A549 (cell line): ENCODE data around the gene TGFB3.

Source experiments
- EHF ChIP-seq: fragments of 250-450 bp; sonication (Bioruptor Pico); IDR thresholded peaks from 2 replicates; pipeline ENCODE4 v1.5.0; 2020; ENCODE audit warnings: mild to moderate bottlenecking
- EHMT2 ChIP-seq: fragments of 200-600 bp; sonication (generic); IDR thresholded peaks from 2 replicates; pipeline ENCODE4 v1.6.1; 2016; ENCODE audit warnings: antibody characterized with exemption, low read depth, mild to moderate bottlenecking, moderate library complexity
- EP300 ChIP-seq, 2 experiments: fragments of >200 bp; sonication (Bioruptor Twin); formaldehyde crosslinking; IDR thresholded peaks; 2 replicates in 1 of 2; 3 replicates in 1 of 2; pipeline ENCODE4 v1.6.1; 2016 to 2017
- ESRRA ChIP-seq: fragments of 150-350 bp; IDR thresholded peaks from 2 replicates; pipeline ENCODE4 v1.6.1; 2014; ENCODE audit warnings: mild to moderate bottlenecking, low read length, borderline replicate concordance
- HDAC2 ChIP-seq: fragments of 200-600 bp; sonication (generic); IDR thresholded peaks from 2 replicates; pipeline ENCODE4 v1.6.1; 2016
- JUNB ChIP-seq: fragments of >200 bp; sonication (Bioruptor Twin); formaldehyde crosslinking; IDR thresholded peaks from 2 replicates; pipeline ENCODE4 v1.6.1; 2016
- MYC ChIP-seq: IDR thresholded peaks from 2 replicates; pipeline ENCODE4 v1.6.1; 2012; ENCODE audit warnings: mild to moderate bottlenecking, inconsistent platforms, low read length, improper control_type of control experiment, borderline replicate concordance
- POLR2A ChIP-seq: IDR thresholded peaks from 2 replicates; pipeline ENCODE4 v1.6.1; 2012; ENCODE audit warnings: mild to moderate bottlenecking, low read length
- RFX5 ChIP-seq: fragments of 450-650 bp; IDR thresholded peaks from 2 replicates; pipeline ENCODE4 v1.7.1; 2014; ENCODE audit warnings: antibody characterized with exemption, mild to moderate bottlenecking, moderate library complexity
- SMC3 ChIP-seq: fragments of >200 bp; sonication (Bioruptor Twin); formaldehyde crosslinking; IDR thresholded peaks from 3 replicates; pipeline ENCODE4 v1.6.1; 2018; ENCODE audit warnings: inconsistent platforms
- TF ChIP-seq, protein P1 (sequence below): fragments of >200 bp; sonication (Bioruptor Twin); formaldehyde crosslinking; IDR thresholded peaks from 3 replicates; pipeline ENCODE4 v1.5.1; 2016
- TF ChIP-seq, protein P2 (sequence below): fragments of 250-450 bp; sonication (Bioruptor Pico); IDR thresholded peaks from 2 replicates; pipeline ENCODE4 v1.5.0; 2020; ENCODE audit warnings: low read depth, mild to moderate bottlenecking, moderate library complexity
- TF ChIP-seq, protein P3 (sequence below): fragments of 450-650 bp; IDR thresholded peaks from 2 replicates; pipeline ENCODE4 v1.6.1; 2014; ENCODE audit warnings: antibody characterized with exemption
- TF ChIP-seq, protein P4 (sequence below): fragments of 200-600 bp; sonication (generic); IDR thresholded peaks from 2 replicates; pipeline ENCODE4 v1.6.1; 2016; ENCODE audit warnings: antibody characterized with exemption, mild to moderate bottlenecking, moderate library complexity

DNA sequence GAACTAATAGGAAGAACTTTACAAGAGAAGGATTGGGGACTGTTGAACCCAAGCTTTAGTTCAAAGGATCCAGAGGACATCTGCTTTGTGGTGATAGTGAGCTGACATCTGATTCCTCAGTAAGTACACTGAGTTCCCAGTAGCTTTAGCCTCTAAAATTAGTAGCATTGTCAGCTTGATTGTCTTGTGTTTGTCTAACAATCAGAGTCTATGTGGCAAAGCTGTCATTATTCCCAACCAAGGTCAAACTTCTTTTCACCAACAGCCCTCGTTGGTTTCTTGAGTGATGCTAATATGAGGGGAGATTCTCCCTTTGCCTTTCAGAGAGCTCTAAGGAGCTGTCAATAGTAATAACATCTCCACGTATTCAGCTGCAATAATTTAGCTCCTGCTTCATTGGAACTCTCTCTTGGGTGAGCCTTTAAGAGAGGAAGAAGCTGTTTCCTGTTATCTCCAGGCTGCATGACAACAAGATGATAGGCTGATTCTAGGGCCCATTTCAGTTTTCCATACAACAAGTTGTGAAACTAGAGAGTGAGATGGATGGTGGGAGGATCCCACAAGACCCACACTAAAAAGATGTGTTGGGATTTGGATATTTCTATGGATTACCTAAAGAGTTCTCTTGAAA, 46.7 kb downstream of the TGFB3 start:
- TF ChIP-seq EP300 (IDR thresholded peaks at IDR 0.05) (no peak), EHF (no peak), POLR2A (no peak), MYC (no peak), ESRRA (no peak), EHMT2 (no peak), HDAC2 (no peak), SMC3 (no peak), JUNB (no peak), RFX5 (no peak)
- TF ChIP-seq, protein P1, sequence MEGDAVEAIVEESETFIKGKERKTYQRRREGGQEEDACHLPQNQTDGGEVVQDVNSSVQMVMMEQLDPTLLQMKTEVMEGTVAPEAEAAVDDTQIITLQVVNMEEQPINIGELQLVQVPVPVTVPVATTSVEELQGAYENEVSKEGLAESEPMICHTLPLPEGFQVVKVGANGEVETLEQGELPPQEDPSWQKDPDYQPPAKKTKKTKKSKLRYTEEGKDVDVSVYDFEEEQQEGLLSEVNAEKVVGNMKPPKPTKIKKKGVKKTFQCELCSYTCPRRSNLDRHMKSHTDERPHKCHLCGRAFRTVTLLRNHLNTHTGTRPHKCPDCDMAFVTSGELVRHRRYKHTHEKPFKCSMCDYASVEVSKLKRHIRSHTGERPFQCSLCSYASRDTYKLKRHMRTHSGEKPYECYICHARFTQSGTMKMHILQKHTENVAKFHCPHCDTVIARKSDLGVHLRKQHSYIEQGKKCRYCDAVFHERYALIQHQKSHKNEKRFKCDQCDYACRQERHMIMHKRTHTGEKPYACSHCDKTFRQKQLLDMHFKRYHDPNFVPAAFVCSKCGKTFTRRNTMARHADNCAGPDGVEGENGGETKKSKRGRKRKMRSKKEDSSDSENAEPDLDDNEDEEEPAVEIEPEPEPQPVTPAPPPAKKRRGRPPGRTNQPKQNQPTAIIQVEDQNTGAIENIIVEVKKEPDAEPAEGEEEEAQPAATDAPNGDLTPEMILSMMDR: no peak
- TF ChIP-seq, protein P2, sequence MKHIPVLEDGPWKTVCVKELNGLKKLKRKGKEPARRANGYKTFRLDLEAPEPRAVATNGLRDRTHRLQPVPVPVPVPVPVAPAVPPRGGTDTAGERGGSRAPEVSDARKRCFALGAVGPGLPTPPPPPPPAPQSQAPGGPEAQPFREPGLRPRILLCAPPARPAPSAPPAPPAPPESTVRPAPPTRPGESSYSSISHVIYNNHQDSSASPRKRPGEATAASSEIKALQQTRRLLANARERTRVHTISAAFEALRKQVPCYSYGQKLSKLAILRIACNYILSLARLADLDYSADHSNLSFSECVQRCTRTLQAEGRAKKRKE (CRISPR knock-in tag): no peak
- TF ChIP-seq, protein P3, sequence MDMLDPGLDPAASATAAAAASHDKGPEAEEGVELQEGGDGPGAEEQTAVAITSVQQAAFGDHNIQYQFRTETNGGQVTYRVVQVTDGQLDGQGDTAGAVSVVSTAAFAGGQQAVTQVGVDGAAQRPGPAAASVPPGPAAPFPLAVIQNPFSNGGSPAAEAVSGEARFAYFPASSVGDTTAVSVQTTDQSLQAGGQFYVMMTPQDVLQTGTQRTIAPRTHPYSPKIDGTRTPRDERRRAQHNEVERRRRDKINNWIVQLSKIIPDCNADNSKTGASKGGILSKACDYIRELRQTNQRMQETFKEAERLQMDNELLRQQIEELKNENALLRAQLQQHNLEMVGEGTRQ: no peak
- TF ChIP-seq, protein P4, sequence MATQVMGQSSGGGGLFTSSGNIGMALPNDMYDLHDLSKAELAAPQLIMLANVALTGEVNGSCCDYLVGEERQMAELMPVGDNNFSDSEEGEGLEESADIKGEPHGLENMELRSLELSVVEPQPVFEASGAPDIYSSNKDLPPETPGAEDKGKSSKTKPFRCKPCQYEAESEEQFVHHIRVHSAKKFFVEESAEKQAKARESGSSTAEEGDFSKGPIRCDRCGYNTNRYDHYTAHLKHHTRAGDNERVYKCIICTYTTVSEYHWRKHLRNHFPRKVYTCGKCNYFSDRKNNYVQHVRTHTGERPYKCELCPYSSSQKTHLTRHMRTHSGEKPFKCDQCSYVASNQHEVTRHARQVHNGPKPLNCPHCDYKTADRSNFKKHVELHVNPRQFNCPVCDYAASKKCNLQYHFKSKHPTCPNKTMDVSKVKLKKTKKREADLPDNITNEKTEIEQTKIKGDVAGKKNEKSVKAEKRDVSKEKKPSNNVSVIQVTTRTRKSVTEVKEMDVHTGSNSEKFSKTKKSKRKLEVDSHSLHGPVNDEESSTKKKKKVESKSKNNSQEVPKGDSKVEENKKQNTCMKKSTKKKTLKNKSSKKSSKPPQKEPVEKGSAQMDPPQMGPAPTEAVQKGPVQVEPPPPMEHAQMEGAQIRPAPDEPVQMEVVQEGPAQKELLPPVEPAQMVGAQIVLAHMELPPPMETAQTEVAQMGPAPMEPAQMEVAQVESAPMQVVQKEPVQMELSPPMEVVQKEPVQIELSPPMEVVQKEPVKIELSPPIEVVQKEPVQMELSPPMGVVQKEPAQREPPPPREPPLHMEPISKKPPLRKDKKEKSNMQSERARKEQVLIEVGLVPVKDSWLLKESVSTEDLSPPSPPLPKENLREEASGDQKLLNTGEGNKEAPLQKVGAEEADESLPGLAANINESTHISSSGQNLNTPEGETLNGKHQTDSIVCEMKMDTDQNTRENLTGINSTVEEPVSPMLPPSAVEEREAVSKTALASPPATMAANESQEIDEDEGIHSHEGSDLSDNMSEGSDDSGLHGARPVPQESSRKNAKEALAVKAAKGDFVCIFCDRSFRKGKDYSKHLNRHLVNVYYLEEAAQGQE: no peak
